NCI-H2171 (cell line): ENCODE data around the gene MACROD2.

ENCODE experiments used
- DNase-seq: peaks from one replicate; lab custom pipeline; 2025; lab: John Stamatoyannopoulos, UW

MACROD2 gene

DNA sequence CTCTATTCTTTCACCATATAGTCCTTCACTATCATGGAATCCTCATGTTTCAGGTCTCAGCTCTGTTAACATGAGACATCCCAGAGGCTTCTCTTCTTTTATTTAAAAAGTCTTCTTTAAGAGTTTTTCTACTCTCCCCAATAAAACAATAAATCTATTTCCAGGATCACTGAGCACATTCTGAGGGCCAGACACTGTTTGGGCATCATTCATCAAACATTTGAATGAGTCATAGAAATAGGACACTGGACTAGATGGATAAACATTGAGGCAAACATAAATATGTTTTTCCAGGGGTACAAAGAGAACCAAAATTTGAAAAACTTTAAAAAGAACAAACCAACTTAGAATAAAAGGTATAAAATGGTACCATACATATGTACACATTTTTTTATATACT, 2023.6 kb downstream of the MACROD2 start:
- DNase-seq, result no peak

DNA sequence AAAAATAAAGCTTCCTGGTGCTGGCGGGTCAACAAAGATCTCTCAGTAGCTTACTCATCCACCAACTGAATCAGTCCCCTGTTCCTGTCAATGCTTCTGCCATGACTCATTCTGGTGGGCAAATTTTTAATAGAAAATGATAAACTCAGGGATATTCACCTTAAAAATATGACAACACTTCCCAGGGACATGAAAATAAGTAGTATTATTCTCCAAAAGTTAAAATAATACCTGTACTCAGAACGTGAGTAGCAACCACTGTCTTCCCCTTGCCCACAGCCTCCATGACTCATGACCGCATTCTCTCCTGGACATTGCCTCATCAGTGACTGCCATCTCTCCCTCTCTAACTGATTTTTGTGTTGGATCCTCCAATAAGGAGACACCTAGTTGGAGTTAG, 2025.7 kb downstream of the MACROD2 start:
- DNase-seq, result no peak

DNA sequence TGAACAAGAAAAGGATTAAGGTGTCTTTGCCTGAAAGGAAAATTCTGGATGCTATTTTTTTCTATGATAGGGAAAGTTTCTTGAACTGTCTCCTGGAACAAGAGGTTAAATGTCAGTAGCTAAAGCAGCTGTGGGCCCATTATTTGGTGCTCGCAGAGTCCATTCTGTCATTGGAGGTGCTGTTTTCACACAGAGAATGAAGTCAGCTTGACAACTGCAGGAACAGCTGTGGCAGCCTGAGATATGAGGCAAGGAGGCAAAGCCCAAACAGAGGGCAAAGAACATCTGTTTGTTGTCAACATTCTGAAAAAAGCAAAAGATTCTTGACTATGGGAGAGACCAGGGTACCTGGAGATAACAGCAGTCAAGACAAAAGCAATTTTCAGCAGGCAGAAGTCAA, 2029.8 kb downstream of the MACROD2 start:
- peak; percentile 54 for DNase-seq

DNA sequence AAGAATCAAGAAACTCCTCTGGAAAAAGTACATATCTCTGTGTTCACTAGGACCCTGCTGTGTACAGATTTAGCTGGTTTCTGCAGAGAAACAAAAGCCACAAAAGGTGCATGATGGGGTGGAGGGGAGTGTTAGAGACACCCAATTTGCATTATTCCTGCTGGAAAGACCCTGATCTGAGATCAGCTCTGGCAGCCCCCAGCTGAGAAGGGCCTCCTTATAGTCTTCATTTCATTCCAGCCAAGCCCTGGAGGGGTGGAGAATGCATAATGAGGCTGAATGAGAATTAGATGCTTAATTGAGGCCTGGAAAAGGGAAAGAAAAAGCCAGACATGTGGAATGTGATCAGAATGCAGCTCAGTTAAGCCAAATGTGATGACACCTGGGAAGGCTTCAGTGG, 2032.4 kb downstream of the MACROD2 start:
- DNase-seq, result no peak

DNA sequence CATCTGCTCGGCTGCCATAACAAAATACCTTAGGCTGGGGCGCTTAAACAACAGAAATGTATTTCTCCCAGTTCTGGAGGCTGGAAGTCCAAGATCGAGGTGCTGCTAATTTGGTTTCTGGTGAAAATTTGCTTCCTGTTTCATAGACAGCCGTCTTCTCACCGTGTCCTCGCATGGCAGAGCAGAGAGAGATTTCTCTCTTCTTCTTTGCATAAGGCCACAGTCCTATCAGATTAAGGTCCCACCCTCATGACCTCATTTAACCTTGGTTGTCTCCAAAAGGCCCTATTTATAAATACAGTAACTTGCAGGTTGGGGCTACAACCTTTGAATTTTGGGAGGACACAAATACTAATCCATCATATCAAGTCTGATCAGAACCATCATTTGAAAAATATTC, 2033.6 kb downstream of the MACROD2 start:
- no peak for DNase-seq

DNA sequence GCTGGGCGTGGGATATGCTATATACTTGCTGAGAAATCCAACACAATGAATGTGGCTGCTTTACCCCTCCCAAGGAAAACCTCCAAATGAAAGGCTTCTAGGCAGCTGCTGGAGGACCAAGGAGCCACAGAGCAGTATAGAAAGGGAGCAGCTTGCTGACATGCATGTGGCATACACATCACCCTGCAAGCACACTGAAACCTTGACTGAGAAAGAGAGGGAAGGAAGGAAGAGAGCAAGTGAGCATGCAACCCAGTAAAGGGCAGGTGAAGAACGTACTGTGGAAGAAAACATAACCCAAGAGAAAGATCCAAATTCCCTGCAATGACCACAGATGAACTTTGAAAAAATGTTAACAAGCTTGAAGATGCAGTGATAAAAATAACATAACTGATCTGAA, 2034.9 kb downstream of the MACROD2 start:
- no peak for DNase-seq

DNA sequence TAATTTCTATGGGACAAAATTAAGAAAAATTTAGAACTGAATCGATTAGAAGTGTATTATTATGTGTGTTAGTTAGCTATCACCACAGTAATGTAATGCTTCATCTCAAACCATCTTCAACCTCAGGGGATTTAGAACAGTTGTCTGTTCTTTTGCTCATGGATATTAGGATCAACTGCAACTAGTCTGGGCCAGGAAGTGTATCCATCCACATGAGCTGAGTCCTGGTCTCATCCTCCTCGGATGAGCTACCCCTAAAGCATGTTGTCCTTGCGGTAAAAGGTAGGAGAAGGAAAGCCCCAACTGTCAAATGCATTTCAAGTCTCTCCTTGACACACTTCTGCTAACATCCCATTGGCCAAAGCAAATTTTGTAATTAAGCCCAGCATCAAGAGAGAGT, 2040.3 kb downstream of the MACROD2 start:
- DNase-seq, result no peak

DNA sequence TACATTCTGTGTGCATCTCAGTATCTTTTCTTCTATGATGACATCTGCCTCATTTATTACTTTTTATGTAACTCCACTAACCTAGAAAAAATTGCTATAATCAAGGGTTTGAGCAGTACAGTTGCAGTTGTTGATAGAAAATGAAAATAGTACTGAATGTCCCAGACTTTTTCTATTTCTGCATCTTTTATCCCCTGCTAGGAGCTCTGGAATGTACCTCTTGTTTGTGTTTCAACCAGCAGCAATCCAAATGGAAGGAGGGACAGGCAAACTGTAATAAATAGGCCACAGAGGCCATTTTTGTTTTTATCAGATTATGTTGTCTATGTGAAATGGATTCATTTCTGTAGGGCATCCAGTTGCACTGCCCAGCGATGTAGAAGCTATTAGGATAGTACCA, 2041.0 kb downstream of the MACROD2 start:
- DNase-seq, result no peak

DNA sequence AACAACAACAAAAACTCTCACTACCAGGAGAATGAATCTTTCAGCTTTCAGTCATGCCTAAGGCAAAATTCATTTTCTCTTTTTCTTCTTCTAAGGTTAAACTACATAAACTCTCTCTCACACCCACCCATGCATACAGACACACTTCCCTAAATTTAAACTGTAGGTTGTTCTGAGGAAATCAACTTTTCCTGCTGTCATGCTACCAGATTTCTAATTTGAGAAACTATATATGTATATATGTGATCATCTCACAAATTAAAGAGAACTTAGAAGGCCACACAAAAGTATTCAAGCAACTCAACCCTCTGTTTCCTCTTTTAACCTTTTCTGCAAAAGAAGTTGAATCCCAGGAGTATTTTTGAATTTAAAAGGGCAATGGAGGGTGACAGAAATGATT, 2045.4 kb downstream of the MACROD2 start:
- DNase-seq, result no peak

DNA sequence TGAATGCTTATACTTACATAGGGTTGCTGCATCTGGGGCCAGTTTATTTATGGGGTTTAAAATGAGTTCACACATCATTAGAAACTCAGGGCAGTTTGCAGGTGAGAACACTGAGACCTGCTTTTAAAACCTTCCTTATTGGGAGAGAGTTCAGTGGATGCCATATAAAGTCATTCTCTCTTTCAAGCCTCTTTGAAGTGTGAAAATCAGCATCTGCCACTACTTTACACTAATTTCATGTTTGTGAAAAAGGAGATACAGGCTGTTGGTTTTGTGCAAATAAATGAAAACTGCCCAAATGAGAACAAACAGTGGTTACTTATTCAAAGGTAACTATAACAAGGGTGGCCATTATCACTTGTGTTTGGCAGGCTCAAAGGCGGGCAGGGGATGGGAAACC, 2047.4 kb downstream of the MACROD2 start:
- no peak for DNase-seq

DNA sequence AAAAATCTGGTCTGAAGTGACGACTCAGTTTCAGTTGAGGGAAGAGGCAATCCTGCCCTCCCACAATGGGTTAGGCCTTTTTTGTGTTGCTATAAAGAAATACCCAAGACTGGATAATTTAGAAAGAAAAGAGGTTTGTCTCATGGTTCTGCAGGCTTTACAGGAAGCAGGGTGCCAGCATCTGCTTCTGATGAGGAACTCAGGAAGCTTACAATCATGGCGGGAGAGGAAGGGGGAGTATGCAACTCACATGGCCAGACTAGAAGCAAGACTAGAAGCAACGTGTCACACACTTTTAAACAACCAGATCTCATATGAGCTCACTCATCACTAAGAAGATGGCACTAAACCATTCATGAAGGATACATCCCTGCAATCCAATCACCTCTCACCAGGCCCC, 2048.6 kb downstream of the MACROD2 start:
- no peak for DNase-seq

DNA sequence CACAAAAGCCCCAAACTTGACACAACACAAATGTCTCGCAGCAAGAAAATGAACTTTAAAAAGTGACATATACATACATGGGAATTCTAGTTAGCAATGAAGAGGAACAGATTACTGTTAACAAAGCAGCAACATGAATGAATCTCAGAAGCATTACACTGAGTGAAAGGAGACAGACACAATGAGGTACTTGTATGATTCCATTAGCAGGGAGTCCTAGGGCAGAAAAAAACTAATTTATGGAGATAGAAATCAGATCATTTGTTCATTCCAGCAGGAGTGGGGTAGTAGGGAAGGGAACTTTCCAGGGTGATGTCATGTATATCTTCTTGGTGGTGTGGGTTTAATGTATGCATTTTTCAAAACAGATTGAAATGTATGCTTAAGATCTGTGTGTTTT, 2053.6 kb downstream of the MACROD2 start:
- DNase-seq, result no peak

DNA sequence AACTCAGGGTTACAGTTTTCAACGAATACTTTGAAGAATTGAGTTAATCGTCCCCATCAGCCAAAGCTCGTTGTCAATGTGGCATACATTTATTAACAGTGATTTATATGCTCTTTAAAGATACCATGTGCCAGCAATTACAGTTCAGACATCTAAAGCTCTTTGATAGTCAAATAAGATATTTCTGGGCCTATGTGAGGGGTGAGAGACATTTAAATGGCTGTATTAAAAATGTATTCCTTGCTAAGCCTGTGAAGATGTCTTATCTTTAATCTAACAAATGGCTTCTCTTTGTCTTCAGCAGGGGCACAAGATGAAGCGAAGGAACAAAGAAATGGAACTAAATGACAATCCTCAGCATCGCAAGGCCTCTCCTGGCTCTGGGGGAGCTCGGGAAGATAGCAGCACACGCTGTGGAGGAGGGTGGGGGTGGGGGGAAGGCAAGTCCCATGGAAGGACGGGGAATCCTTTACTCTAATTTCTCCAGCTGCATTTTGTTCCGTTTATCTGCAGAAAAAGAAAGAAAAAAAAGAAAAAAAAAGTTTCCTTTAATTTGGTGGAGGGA, 2054.3 kb downstream of the MACROD2 start:
- DNase-seq, result no peak

DNA sequence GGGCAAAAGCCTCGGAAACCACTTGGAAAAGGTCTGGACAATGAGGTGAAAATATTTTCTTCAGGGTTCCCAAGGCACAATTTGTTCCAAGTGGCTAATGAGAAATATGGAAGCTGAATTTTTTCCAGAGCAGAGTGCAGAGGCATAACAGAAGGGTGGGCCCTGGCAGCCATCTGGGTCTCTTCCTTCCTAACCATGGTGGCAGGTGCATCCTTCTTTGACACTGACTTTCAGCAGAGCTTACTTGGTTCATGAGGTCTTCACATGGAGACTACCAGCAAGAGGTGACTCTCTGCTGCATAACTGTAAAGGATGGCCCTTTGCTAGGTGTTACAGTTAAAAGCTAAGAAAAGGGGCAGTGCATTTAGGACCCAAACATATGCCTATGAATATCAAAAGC, 2055.1 kb downstream of the MACROD2 start:
- DNase-seq, result no peak

DNA sequence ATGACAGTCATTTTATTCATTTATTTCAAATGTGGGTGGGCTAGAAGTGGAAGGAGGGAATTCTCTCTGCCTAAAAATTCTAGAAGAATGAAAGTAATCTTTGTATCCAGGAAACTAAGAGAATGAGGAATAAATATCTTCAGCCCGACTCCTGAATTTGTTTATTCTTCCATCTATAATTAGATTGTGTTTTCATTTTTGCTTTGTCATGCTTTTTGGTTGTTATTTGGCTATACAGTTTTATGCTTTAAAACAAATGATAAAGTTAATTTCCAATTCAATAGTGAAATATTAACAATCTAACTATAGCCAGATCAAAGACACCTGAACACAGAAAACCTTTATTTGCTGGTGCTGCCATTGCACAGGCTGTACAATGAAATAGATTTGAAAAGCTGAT, 2056.7 kb downstream of the MACROD2 start:
- DNase-seq, result no peak

DNA sequence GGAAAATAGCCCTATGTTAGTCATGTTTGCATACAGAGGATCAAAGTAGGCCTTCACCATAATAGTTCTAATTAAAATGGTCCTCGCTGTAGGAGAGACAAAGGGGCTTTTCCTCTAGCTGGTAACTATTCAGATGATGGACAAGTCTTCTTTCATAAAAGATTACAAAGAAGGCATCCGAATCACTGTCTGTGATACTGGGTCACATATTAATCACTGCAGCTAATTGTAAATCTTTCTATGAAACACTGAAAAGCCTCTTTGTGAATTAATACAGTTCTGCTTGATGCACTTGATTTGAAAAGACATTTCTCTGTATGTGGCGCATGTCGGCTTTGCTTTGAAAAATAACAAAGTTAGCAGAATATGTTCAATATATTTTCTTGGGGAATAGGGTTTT, 2057.1 kb downstream of the MACROD2 start:
- DNase-seq, result no peak

DNA sequence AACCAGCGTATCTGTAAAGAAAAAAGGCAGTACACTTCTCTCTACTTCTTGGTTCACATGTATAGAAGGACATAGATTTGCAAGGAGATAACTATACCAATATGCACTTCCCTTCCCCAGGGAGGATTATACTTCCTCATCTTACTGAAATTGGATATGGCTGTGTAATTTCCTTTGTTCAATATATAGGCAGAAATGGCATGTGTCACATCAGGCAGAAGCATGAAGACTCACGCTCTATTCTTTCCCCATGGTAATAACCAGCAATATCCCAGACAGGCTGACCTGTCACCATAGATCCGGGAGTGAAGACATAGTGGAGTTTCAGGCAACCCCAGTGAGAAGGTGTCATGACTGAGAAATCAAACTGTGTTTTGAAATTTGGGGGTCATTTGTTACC, 2059.7 kb downstream of the MACROD2 start:
- peak; percentile 57 for DNase-seq

DNA sequence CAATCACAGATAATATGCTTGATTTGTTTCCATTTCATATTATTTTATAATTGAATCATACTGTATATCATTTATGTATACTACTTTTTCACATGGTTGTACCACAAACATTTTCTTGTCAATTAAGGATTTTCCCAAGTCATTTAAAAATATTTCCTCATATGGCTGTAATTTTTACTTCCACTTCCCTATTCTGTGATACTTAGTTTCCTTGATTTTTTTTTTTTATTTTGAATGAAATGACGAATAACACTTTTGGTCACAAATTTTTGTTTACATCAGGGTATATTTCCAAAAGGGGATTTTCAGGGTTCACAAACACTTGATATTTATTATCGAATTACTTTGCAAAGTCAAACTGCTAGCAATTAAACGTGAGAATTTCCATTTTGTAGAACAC, 2062.3 kb downstream of the MACROD2 start:
- no peak for DNase-seq

DNA sequence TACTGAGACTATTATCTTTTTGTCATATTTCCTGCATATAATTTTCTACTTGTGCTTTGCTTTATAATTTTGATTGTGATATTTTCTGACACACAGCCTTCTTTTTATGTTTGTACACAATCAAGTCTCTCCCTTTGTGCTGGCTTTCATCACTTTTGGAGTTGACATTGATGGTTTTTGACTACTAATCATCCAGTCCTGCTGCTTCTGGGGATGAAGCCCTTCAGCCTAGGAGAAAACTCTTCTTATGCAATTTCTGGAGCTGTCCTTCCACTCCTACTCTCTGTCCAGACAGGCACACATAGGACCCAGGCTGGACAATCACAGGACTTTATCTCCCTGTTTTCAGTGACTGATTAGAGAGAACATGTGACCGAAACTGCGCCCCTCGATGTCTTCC, 2063.0 kb downstream of the MACROD2 start:
- no peak for DNase-seq

DNA sequence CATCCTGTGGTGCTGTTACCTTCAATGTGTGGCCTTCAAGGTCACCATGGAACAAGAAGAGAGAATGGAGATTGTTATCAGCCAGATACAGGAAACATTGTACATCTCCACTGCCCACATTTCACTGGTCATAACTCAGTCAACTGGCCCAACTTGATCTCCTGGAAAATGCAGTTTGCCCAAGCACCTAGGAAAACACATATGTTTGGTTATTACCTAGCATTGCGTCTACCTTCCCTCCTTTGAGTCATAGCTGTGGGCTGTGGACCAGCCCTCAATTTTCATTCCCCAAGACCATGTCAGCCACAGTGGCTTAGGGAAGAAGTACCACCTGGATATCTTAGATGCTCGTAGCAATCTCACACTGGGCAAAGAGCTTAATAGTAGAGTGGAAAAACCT, 2064.5 kb downstream of the MACROD2 start:
- DNase-seq, result no peak

DNA sequence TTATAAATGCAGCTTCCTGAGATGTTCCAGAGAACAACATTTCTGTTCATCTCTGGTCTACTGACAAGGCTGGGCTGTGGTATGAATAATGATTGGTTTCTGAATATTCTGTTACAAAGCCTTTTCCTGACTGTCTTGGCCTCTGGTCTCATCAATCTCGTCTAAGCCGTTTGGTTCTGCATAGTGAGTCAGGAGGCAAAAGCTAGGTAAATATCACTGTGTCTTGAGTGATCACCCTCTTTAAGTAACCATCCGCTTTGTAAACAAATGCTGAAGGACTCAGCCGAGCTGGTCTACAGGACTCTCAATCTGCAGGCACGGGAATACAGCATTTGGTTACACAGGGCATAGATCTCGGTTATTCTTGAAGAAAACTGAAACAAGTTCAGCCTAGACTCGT, 2066.0 kb downstream of the MACROD2 start:
- DNase-seq, result no peak

DNA sequence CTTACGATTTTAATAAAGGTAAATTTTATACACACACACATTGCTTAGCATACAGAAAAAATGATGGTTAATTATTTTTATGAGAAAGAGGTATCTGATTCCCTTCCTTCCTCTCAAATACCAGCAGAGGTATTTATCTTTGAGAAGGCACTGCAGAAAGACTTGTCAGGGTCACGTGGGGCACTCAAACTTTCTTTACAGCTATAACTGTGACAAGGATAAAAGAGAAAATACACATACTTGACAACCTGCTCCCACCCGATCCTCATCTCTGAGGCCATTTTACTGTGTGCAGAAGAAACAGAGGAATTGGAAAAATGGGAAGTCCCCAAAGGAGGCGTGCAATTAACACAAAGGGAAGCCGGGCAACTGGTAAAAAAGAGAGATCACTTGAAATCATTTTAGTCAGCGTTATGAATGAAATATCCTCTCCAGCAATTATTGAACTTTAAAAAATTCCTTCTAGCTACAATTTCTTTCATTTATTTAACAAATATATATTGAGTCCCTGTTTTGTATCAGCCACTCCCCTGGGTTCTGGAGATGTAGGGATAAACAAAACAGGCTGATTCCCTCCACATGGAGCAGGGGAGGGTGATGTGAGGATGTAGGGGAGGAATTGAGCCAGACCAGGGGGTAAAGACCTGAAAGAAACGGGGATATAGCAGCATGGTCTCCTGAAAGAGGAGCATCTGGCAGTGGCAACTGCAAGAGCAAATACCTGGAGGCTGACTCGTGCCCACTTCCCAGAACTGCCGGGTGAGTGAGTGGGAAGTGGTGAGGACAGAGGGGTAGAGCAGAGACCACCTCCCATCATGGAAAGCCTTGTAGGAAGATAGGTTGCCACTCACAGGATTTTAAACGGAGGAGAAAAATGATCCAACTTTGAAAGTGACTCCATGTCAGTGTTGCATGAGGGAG, 2067.6 kb downstream of the MACROD2 start:
- DNase-seq, result no peak

DNA sequence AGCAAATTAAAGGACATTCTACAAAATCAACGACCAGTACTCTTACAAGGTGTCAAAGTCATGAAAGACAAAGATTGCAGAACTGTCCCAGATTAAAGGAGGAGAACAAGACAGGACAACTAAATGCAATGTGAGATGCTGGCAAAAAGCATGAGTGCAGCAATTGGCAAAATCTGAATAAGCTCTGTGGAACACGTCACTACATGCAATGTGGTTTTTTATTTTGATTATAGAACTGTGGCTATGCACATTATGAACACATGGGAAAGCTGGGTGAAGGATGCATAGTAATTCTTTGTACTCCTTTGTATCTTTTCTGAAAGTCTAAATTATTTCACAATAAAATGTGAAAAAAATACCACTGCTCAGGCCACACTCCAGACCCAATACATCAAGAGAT, 2068.6 kb downstream of the MACROD2 start:
- no peak for DNase-seq
